Hepatocyte (in vitro differentiated cells): ENCODE data around the gene FAM20C. TPM values are rescaled to one million over a fixed set of nuclear protein-coding genes. Genes with fewer than 3 reads are reported as not detected.

Experiments used
- DNase-seq: peaks from one replicate; pipeline ENCODE4 v3.0.0-alpha.2; 2016; ENCODE audit warnings: low spot score
- H2AFZ ChIP-seq: fragments of 200-600 bp; sonication (generic); 2 replicates; pipeline ENCODE4 v1.6.0; 2016; ENCODE audit warnings: antibody characterized with exemption, mild to moderate bottlenecking
- H3K27ac ChIP-seq: fragments of 200-600 bp; sonication (generic); 2 replicates; pipeline ENCODE4 v1.5.1; 2016; ENCODE audit warnings: mild to moderate bottlenecking
- H3K27me3 ChIP-seq: fragments of 200-600 bp; sonication (generic); 2 replicates; pipeline ENCODE4 v1.6.1; 2016
- H3K36me3 ChIP-seq: fragments of 200-600 bp; sonication (generic); replicated peaks from 2 replicates; pipeline ENCODE4 v1.5.1; 2016; ENCODE audit warnings: low read depth; ENCODE audit not compliant: insufficient read depth
- H3K4me1 ChIP-seq: fragments of 200-600 bp; sonication (generic); 2 replicates; pipeline ENCODE4 v1.5.1; 2016; ENCODE audit warnings: mild to moderate bottlenecking, moderate library complexity; ENCODE audit not compliant: insufficient read depth
- H3K4me2 ChIP-seq: fragments of 200-600 bp; sonication (generic); 2 replicates; pipeline ENCODE4 v1.6.0; 2016
- H3K4me3 ChIP-seq: fragments of 200-600 bp; sonication (generic); 2 replicates; pipeline ENCODE4 v1.5.1; 2016; ENCODE audit warnings: mild to moderate bottlenecking
- H3K79me2 ChIP-seq: fragments of 200-600 bp; sonication (generic); 2 replicates; pipeline ENCODE4 v1.6.0; 2017; ENCODE audit warnings: mild to moderate bottlenecking
- H3K9me2 ChIP-seq: fragments of 200-600 bp; sonication (generic); replicated peaks from 2 replicates; pipeline ENCODE4 v1.6.0; 2017; ENCODE audit warnings: mild to moderate bottlenecking; ENCODE audit not compliant: insufficient read depth
- H3K9me3 ChIP-seq: fragments of 200-600 bp; sonication (generic); 2 replicates; pipeline ENCODE4 v1.5.1; 2016; ENCODE audit warnings: low read depth, mild to moderate bottlenecking
- H4K20me1 ChIP-seq: fragments of 200-600 bp; sonication (generic); 2 replicates; pipeline ENCODE4 v1.6.0; 2016; ENCODE audit warnings: mild to moderate bottlenecking; ENCODE audit not compliant: insufficient read depth, poor library complexity, severe bottlenecking
- CTCF ChIP-seq: fragments of 200-600 bp; sonication (generic); IDR thresholded peaks from 2 replicates; pipeline ENCODE4 v1.5.1; 2016; ENCODE audit warnings: antibody characterized with exemption, mild to moderate bottlenecking; ENCODE audit not compliant: poor library complexity
- EZH2 ChIP-seq: fragments of 200-600 bp; sonication (generic); IDR thresholded peaks from 2 replicates; pipeline ENCODE4 v1.6.1; 2016; ENCODE audit warnings: antibody characterized with exemption, mild to moderate bottlenecking, borderline replicate concordance
- EZH2phosphoT487 ChIP-seq: fragments of 200-600 bp; sonication (generic); IDR thresholded peaks from one replicate; pipeline ENCODE4 v1.6.1; 2018; ENCODE audit warnings: antibody characterized with exemption, mild to moderate bottlenecking, low read depth, moderate library complexity; ENCODE audit not compliant: unreplicated experiment, severe bottlenecking
- WGBS: methylation state at CpG from one replicate; pipeline ENCODE4 v1.1.6; 2016; ENCODE audit warnings: low lambda C conversion rate; ENCODE audit errors: missing lambda C conversion rate; 5-methylcytosine and 5-hydroxymethylcytosine counted together
- polyA plus RNA-seq: library from polyadenylated mRNA; unstranded; fragments of >200 nt; fragmentation: Nextera tagmentation; extraction: Ambion mirVana; gene quantifications from 2 replicates; pipeline ENCODE4 v1.2.1, GENCODE V29; 2016
- total RNA-seq: library from RNA; depleted of rRNA; stranded (reverse); fragments of >200 nt; gene quantifications from 2 replicates; pipeline ENCODE4 v1.2.3, GENCODE V29; 2014

FAM20C gene
- total and polyA plus RNA-seq, 2 experiments from 2014 or later: 24.4 to 42.5 TPM

- Histone ChIP-seq H3K4me2 (no peak overlapping the region), H4K20me1 (peaks cover 5% of the 10 kb centered on the region), H3K4me1 (no peaks in the 10 kb centered on the region), H3K27ac (no peak overlapping the region), H3K4me3 (no peak overlapping the region), H3K36me3 (no peaks in the 10 kb centered on the region), H3K79me2 (peaks cover 25% of the 10 kb centered on the region), H3K27me3 (no peaks in the 10 kb centered on the region), H3K9me2 (no peaks in the 10 kb centered on the region), H3K9me3 (no peaks in the 10 kb centered on the region), H2AFZ (no peak overlapping the region)
- no peak for TF ChIP-seq EZH2phosphoT487
- no peak for TF ChIP-seq EZH2
- TF ChIP-seq CTCF: no peak
- 97% methylated on average over 17 of the region's 17 CpGs for whole genome bisulfite sequencing
- no peak for DNase-seq
These were observed 16.4 kb downstream of the FAM20C start for GRCh38 chr7:208816-209215.

GRCh38 chr7:209416-209815, 17.0 kb downstream of the FAM20C start:
- no peaks in the 10 kb centered on the region for H3K9me3 ChIP-seq
- no peak overlapping the region for H3K4me2 ChIP-seq
- H4K20me1 ChIP-seq: peaks cover 5% of the 10 kb centered on the region
- H3K36me3 ChIP-seq: no peaks in the 10 kb centered on the region
- H3K27ac ChIP-seq: no peak overlapping the region
- 92% methylated on average over 10 of the region's 10 CpGs for WGBS
- H3K4me3 ChIP-seq: no peak overlapping the region
- peaks cover 3% of the 10 kb centered on the region for H3K4me1 ChIP-seq
- H3K9me2 ChIP-seq: no peaks in the 10 kb centered on the region
- no peak overlapping the region for H2AFZ ChIP-seq
- no peak for TF ChIP-seq EZH2phosphoT487
- TF ChIP-seq EZH2: no peak
- no peaks in the 10 kb centered on the region for H3K27me3 ChIP-seq
- H3K79me2 ChIP-seq: peaks cover 31% of the 10 kb centered on the region
- DNase-seq: no peak

- no peak for TF ChIP-seq CTCF
- TF ChIP-seq EZH2phosphoT487: no peak
- TF ChIP-seq EZH2: no peak
- no peak overlapping the region for H2AFZ ChIP-seq
- H3K27ac ChIP-seq: no peak overlapping the region
- H3K4me2 ChIP-seq: no peak overlapping the region
- H3K4me1 ChIP-seq: peaks cover 8% of the 10 kb centered on the region
- DNase-seq: no peak
- H3K9me3 ChIP-seq: no peaks in the 10 kb centered on the region
- H3K4me3 ChIP-seq: no peak overlapping the region
- H3K9me2 ChIP-seq: no peaks in the 10 kb centered on the region
- no peaks in the 10 kb centered on the region for H3K27me3 ChIP-seq
- H3K36me3 ChIP-seq: no peaks in the 10 kb centered on the region
- H4K20me1 ChIP-seq: peaks cover 5% of the 10 kb centered on the region
- WGBS: 91% methylated on average over 19 of the region's 24 CpGs
- H3K79me2 ChIP-seq: peaks cover 36% of the 10 kb centered on the region
These were observed 17.5 kb downstream of the FAM20C start for GRCh38 chr7:209906-210305.

- no peaks in the 10 kb centered on the region for H3K27me3 ChIP-seq
- no peaks in the 10 kb centered on the region for H3K36me3 ChIP-seq
- H3K79me2 ChIP-seq: peaks cover 37% of the 10 kb centered on the region
- no peak overlapping the region for H3K4me3 ChIP-seq
- no peak for DNase-seq
- H2AFZ ChIP-seq: no peak overlapping the region
- no peak overlapping the region for H3K27ac ChIP-seq
- 94% methylated on average over 31 of the region's 31 CpGs for WGBS
- H3K9me3 ChIP-seq: no peaks in the 10 kb centered on the region
- TF ChIP-seq EZH2phosphoT487 (no peak), EZH2 (no peak), CTCF (no peak)
- H3K4me1 ChIP-seq: peaks cover 10% of the 10 kb centered on the region
- no peaks in the 10 kb centered on the region for H3K9me2 ChIP-seq
- H4K20me1 ChIP-seq: peaks cover 5% of the 10 kb centered on the region
- no peak overlapping the region for H3K4me2 ChIP-seq
These were observed 18.1 kb downstream of the FAM20C start for GRCh38 chr7:210401-210925.
